Uterus (tissue), 2 donors: ENCODE measurements around the gene JMJD8.

Experiments used
- POLR2A ChIP-seq, 2 donors: fragments of 450-650 bp; IDR thresholded peaks; one replicate each; pipeline ENCODE4 v1.6.1; 2016; ENCODE audit warnings: antibody characterized with exemption in 2 of 2, mild to moderate bottlenecking in 1 of 2, moderate library complexity in 1 of 2
- TF ChIP-seq, protein P1 (sequence below), 4 experiments: fragments of 200-600 bp in 2 of 4; fragments of 450-650 bp in 2 of 4; sonication (generic) in 2 of 4; IDR thresholded peaks; one replicate each; pipeline ENCODE4 v1.5.1; 2016 to 2019; ENCODE audit warnings: antibody characterized with exemption in 4 of 4, mild to moderate bottlenecking in 2 of 4, moderate library complexity in 1 of 4

DNA sequence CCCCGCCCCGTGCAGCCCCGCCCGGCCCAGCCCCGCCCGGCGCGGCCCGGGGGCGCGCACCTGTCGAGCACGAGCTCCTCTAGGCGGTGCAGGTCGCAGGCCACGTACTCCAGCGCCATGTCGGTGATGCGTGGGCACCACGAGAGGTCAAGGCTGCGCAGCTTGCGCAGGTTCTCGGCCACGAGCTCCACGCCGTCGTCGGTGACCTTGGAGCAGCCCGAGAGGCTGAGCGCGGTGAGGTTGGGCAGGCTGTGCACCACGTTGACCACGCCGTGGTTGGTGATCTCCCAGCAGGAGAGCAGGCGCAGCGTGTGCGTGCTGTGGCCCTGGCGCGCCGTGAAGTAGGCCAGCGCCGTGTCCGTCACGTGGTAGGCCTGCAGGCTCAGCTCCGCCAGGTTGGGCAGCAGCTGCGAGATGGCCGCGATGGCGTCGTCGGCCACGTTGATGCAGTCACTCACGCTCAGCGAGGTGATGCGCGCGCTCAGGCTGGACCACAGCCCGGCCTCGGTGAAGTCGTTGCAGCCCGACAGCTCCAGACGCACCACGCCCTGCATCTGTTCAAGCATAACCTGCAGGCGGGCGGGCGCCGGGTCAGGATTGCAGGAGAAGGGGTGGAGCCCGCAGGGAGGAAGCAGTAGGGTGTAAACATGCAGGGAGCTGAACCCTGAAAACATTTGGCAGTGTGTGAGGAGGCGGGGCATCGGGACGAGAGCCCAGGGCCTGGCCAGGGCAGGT, 11.4 kb upstream of the JMJD8 start:
- TF ChIP-seq, protein P1, sequence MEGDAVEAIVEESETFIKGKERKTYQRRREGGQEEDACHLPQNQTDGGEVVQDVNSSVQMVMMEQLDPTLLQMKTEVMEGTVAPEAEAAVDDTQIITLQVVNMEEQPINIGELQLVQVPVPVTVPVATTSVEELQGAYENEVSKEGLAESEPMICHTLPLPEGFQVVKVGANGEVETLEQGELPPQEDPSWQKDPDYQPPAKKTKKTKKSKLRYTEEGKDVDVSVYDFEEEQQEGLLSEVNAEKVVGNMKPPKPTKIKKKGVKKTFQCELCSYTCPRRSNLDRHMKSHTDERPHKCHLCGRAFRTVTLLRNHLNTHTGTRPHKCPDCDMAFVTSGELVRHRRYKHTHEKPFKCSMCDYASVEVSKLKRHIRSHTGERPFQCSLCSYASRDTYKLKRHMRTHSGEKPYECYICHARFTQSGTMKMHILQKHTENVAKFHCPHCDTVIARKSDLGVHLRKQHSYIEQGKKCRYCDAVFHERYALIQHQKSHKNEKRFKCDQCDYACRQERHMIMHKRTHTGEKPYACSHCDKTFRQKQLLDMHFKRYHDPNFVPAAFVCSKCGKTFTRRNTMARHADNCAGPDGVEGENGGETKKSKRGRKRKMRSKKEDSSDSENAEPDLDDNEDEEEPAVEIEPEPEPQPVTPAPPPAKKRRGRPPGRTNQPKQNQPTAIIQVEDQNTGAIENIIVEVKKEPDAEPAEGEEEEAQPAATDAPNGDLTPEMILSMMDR (IDR thresholded peaks at IDR 0.05): no peak
- peak in 1 of 2 donors; percentile 21 for TF ChIP-seq POLR2A (IDR thresholded peaks at IDR 0.05)
